ENCODE results near the gene GGNBP2.

The GGNBP2 gene, protein sequence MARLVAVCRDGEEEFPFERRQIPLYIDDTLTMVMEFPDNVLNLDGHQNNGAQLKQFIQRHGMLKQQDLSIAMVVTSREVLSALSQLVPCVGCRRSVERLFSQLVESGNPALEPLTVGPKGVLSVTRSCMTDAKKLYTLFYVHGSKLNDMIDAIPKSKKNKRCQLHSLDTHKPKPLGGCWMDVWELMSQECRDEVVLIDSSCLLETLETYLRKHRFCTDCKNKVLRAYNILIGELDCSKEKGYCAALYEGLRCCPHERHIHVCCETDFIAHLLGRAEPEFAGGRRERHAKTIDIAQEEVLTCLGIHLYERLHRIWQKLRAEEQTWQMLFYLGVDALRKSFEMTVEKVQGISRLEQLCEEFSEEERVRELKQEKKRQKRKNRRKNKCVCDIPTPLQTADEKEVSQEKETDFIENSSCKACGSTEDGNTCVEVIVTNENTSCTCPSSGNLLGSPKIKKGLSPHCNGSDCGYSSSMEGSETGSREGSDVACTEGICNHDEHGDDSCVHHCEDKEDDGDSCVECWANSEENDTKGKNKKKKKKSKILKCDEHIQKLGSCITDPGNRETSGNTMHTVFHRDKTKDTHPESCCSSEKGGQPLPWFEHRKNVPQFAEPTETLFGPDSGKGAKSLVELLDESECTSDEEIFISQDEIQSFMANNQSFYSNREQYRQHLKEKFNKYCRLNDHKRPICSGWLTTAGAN

DNA sequence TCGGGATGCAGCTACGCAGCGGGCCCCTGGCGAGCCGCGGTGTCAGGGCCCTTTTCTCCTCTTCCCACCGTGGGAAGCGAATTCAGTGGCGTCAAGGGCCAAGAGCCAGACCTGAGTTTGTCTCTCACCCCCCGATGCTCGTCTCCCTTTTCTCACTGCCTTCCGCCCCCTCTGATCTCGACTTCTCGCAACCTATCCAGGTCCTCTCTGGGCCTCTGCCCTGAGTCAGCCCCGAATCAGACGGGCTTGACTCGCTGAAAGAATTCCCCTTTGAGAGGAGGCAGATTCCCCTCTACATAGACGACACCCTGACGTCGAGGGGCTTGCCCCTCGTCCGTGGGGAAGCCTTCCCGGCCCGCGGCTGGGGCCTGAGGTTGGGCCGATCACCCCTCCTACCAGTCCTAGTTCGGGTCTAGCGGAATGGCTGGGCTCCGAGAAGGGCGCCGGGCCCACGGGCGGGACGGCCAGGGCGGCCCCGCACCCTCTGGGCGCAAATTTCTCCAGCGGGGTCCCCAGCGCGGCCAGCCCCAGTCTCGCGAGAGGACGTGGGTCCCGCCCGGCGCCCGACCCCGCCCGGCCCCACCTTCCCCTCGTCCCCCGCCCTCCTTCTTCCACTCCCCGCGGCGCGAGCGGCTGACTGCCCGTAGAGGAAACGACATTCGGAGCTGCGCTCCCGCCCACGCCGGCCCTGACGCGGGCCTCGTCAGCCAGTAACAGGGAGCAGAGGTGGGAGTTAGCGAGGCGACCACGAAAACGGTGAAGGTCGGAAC is at the start of gene GGNBP2:
Gene GGNBP2 (plus strand): TSS at position 613 of the 770 bp plus-strand sequence. CDS start 806 bp downstream, outside the sequence.
- H3K4me3 ChIP-seq (ENCODE audit: control insufficient read depth, low read depth, low read length): peak within 1 kb of the TSS; percentile 95
- TF ChIP-seq, protein P1, sequence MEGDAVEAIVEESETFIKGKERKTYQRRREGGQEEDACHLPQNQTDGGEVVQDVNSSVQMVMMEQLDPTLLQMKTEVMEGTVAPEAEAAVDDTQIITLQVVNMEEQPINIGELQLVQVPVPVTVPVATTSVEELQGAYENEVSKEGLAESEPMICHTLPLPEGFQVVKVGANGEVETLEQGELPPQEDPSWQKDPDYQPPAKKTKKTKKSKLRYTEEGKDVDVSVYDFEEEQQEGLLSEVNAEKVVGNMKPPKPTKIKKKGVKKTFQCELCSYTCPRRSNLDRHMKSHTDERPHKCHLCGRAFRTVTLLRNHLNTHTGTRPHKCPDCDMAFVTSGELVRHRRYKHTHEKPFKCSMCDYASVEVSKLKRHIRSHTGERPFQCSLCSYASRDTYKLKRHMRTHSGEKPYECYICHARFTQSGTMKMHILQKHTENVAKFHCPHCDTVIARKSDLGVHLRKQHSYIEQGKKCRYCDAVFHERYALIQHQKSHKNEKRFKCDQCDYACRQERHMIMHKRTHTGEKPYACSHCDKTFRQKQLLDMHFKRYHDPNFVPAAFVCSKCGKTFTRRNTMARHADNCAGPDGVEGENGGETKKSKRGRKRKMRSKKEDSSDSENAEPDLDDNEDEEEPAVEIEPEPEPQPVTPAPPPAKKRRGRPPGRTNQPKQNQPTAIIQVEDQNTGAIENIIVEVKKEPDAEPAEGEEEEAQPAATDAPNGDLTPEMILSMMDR (conservative IDR thresholded peaks at IDR 0.05; ENCODE audit: control insufficient read depth, insufficient read depth, low read depth, low read length): no peak
- DNase-seq (ENCODE audit: low read depth): peak; percentile 92

DNA sequence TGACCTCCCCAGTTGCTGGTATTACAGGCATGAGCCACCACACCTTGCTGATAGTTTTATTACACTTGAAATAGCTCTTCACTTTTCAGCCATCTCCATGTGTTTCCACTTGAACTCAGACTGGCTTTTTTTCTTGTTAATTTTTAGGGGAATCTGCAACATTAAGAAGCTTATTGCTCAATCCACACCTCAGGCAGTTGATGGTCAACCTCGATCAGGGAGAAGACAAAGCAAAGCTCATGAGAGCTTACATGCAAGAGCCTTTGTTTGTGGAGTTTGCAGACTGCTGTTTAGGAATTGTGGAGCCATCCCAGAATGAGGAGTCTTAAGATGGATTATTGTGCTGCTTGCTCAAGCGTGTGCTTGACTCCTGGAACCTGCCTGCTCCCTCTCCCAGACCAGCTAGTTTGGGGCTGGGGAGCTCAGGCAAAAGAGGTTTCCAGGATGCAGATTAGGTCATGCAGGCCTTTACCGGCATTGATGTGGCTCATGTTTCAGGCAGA is 49.6 kb upstream of the GGNBP2 start:
- DNase-seq (ENCODE audit: low read depth): no peak
- TF ChIP-seq, protein P1 (conservative IDR thresholded peaks at IDR 0.05; ENCODE audit: control insufficient read depth, insufficient read depth, low read depth, low read length): no peak

DNA sequence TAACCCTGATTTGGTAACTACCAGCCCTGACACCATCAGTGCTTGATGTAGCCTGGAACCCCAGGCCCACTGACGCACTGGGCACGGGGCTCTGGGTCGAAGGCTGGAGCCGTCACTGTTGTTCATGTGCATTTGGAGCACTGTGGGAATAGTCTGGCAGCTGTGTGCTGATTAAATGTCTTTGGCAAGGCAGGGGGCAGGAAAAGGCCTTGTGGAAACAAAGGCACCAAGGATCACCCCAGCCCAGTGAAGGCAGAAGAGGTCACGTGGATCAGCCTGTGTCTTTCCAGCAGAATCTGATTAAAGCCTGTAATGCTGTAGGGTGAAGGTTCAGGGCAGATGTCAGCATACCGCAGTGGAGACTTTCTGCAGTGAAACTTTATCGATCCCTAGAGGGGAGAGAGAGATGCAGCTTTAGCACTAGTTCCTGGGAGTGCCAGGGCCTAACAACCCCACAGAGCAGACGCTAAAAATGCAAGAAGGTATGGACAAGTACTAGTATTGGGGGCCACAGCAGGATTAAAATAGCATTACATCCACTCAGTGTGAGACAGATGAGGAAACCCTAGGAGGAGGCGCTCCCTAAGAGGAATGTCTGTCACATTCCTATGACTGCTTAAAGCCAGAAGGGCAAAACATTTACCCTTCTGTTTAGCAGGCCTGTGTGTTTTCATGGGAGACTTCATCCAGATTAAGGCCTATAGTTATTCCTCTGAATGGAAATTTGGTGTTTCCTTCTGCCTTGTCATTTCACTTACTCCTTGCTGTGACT is 48.5 kb upstream of the GGNBP2 start:
- TF ChIP-seq, protein P1 (conservative IDR thresholded peaks at IDR 0.05; ENCODE audit: control insufficient read depth, insufficient read depth, low read depth, low read length): no peak
- no peak for DNase-seq (ENCODE audit: low read depth)
- no peak overlapping the region for H3K4me3 ChIP-seq (ENCODE audit: control insufficient read depth, low read depth, low read length)

More for the DNA sequence above, 49.6 kb upstream of the GGNBP2 start:
- no peak overlapping the region for H3K4me3 ChIP-seq (ENCODE audit: control insufficient read depth, low read depth, low read length)

DNA sequence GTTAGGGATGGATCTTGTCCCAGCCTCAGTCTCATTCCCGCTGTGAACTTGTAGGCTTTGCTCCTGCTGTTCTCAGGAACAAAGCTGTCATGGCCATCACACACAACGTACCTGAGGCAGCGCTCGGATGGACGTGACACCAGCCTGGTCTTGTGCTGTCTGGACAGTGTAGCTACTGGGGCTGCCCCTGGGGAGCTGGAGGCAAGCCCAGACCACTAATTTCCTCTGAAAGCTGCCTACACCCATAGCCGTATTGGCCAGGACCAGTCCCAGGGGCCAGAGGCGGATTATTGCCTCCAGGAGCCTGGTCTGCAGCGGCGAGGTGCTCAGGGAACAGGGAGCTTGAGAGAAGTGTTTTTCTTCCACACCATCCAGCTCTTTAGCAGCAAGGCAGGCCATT is 46.6 kb upstream of the GGNBP2 start:
- TF ChIP-seq, protein P1 (conservative IDR thresholded peaks at IDR 0.05; ENCODE audit: control insufficient read depth, insufficient read depth, low read depth, low read length): no peak
- peak; percentile 12 for DNase-seq (ENCODE audit: low read depth)
- no peak overlapping the region for H3K4me3 ChIP-seq (ENCODE audit: control insufficient read depth, low read depth, low read length)

DNA sequence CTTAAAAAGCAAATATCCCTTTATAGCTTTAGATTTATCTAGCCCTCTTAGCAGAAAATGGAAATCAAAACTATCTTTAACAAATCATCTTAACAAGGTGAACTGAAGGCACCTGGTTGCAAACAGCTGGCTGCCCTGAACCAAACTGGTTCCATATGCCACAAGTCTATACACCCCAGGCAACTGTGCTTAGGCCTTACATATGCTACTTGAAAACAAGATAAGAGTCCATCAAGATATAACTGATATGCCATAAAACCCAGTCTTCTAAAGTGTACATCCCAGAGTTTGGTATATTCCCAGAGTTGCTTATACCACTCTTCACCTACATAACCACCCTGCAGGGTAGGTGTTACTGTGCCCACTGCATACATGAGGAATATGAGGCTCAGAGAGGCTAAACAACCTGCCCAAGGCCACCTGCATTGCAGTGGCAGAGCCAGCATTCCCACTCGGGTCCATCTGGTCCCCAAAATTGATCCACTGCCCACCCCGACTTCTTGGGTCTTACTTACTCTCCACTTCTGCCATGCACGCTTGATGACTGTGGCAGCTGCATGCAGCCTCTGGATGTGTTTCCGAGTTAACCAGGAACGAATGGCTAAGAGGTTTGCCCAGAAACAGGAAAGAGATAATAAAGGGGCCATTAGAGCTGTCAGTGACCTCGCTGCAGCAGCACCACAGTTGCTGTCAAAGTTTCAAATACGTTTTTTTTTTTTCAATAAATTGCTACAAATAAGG is 46.0 kb upstream of the GGNBP2 start:
- no peak overlapping the region for H3K4me3 ChIP-seq (ENCODE audit: control insufficient read depth, low read depth, low read length)
- TF ChIP-seq, protein P1 (conservative IDR thresholded peaks at IDR 0.05; ENCODE audit: control insufficient read depth, insufficient read depth, low read depth, low read length): no peak
- no peak for DNase-seq (ENCODE audit: low read depth)
